GM21619 (cell line): Measurements from ENCODE around the gene MOB1B.

Source experiments
- ATAC-seq: cut with Tn5 transposase; IDR thresholded peaks from one replicate; pipeline ENCODE4 v1.9.1; 2021; ENCODE audit not compliant: unreplicated experiment

Gene MOB1B

DNA sequence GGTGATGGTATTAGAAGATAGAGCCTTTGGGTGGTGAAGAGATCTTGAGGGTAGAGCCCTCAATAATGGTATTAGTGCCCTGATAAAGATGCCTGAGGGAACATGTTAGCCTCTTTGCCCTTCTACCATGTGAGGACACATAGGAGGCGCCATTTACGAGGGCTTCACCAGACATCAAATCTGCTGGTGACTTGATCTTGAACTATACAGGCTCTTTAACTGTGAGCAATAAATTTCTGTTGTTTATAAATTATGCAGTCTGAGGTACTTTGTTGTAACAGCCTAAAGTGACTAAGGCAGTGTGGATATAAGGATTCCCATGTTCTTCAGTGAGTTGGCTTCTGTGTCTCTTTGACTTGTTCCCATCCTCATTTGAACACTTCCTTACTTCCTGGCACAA is 11.8 kb downstream of the MOB1B start:
- ATAC-seq: no peak

- no peak for ATAC-seq
These were observed 12.5 kb downstream of the MOB1B start for GRCh38 chr4:70914631-70915030.

DNA sequence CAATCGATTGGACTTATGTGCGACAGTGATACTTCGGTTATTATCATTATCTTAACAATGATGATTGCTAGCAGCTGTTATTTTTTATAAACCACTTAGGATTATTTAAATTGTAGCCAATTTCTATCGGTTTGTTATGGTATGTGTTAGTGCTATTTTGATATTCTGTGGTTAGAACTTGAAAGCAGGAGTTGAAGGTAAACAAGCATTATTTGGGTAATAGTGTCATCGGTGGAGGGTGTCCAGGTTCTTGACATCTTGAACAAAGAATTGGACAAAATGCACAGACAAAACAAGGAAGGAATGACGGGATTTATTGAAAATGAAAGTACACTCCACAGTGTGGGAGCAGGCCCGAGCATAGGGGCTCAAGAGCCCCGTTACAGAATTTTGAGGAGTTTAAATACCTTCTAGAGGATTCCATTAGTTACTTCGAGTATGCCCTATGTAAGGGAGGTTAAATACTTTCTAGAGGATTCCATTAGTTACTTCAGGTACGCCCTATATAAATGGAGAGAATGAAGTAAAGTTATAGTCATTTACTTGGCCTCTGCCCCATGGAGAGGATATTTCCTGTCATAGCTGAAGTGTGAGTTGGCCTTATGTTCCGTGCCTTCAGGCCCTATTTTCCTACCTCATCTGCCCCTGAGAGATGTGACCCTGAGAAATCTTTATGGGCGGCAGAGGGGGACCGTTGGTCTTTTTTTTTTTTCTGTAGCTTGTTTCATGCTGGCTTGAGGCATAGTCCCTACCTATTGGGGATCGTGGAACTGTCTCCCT is 13.1 kb downstream of the MOB1B start:
- no peak for ATAC-seq

DNA sequence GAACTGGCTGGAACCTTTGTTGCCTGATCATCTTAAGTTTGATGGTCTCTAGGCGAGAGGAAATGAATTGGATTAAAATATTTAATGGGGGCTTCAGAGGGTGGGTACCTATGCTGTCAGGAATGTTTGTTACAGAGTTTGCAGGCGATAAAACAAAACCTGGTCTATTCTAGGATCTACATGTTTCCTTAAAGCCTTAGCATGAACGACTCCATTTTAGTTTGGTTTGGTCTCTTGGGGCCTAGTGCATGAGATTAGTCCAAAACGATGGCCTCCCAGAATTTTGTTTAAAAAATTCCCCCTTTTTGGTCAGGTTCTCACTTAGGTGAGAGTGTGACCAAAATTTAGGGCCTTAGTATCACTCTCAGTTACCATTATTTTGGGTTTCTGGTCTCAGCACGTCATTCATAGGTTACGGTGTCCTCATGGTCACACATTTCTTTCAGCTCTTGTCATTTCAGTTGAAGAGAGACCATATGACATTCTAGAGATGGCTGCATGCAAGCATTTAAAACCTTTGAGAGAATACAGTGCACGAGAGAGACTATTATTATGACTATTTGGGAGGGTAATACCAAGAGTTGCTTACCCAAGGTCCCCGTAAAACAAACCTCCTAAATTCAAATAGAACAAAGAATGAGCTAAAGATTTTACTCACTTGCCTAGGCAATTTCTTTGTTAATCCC is 13.8 kb downstream of the MOB1B start:
- ATAC-seq: no peak

GRCh38 chr4:70920592-70920991 is 18.4 kb downstream of the MOB1B start:
- no peak for ATAC-seq

DNA sequence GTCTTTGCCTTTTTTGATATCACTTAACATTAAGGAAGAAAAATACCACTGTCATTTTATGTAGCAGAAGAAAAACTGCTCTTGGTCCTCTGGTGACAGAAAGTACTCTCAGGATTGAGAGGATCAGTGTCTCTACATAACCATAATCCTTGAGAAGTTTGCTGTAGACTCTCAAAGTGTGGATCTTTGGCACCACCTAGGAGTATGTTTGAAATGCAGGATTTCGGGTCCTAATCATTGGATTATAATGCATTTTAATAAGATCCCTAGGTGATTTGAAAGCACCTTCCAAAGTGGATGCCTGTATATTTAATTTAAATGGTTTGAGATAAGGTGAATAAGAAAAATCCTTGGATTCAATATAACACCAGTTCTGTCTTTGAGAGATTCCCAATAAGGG is 23.2 kb downstream of the MOB1B start:
- ATAC-seq: no peak

- ATAC-seq: peak; percentile 82
These were observed 23.9 kb downstream of the MOB1B start for GRCh38 chr4:70925899-70926635.

- peak; percentile 55 for ATAC-seq
These were observed 25.5 kb downstream of the MOB1B start for GRCh38 chr4:70927502-70928137.

GRCh38 chr4:70930530-70931256 is 28.5 kb downstream of the MOB1B start:
- ATAC-seq: no peak

GRCh38 chr4:70931347-70931746 is 29.2 kb downstream of the MOB1B start:
- no peak for ATAC-seq

GRCh38 chr4:70932984-70933383 is 30.8 kb downstream of the MOB1B start:
- no peak for ATAC-seq

DNA sequence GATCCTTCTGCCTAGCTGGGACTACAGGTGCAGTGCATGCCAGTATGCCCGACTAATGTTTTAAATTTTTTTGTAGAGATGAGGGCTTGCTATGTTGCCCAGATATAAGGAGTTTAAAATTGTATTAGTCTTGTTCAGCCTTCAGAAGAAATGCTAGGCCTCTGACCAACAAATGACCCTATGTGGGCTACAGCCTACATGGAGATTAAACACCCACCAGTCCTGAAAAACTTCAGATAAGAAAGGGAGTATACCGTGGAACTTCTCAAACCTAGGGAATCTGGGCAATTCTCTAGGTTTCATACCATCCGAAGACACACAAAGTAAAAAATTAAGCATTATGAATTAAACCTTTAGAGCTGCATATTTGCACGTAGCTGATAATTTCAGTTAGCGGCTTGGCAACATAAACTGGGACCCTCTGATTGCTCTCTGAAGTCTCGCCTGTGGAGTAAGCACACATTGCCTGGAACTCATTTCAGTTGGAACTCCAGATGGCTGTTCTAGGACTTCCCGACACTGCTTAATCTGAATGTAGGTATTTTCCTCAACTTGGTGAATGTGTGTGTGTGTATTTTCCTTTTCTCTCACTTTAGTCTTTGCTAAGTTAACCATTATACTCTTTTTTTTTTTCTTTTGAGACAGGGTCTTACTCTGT is 33.0 kb downstream of the MOB1B start:
- ATAC-seq: no peak

- no peak for ATAC-seq
These were observed 34.1 kb downstream of the MOB1B start for GRCh38 chr4:70936200-70936787.

GRCh38 chr4:70938086-70938485 is 35.9 kb downstream of the MOB1B start:
- no peak for ATAC-seq

DNA sequence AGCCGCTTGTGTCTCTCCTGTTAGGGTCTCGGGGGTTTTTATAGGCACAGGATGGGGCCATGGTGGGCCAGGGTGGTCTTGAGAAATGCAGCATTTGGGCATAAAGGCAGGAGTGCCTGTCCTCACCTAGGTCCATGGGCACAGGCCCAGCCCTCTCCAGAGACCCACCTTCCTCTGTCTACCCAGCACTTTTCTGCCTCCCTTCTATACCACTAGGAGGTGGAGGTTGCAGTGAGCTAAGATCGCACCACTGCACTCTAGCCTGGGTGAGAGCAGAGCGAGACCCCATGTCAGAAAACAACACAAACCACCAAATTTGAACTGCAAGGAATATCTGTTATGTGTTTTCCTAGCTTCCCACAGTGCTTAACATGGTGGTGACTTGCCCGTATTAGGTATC is 38.0 kb downstream of the MOB1B start:
- ATAC-seq: no peak

DNA sequence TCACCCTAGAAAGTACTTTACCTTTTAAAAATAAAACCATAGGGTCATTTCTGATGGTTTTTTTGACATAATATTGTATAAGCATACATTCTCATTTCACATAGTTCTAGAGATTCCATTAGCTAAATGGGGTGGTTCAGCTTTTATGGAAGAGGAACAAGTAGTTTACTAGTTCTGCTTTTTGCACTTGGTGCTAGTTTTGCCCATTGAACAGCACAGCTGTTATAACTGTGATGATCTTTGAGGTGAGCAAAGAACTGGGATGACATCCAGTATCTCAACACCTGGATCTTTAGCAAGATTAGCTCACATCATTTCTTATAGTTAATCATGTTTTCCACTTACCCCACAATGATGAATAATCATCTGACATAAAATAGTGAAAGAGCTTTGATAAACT is 40.9 kb downstream of the MOB1B start:
- peak; percentile 55 for ATAC-seq

- ATAC-seq: peak; percentile 43
These were observed 42.9 kb downstream of the MOB1B start for GRCh38 chr4:70945046-70945445.

DNA sequence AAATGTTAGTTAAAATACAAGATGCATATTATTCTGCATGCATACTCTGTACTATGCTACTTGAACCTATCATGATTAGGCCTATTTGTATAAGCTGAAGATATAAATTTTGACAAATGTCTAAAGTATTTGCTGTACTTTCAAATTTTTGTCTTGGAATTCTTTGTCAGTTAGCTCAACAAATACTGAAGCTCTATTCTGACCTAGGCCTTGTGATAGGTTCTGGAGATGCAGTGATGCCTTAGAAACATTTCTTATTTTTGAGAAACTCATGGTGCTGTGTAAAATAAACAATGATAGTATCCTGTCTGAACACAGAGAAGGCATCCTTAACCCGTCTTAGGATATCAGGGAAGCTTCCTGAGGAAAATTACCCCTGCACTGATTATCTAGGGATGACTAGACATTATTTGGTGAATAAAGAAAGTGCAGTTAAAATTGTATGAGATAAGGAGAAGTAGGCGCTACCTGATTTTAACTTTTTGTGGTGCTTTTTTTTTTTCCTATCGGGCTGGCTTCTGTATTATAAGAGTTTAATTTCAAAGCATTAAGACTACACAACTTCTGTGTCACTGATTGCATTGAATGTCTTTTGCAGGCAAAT is 43.4 kb downstream of the MOB1B start:
- ATAC-seq: no peak

GRCh38 chr4:70946939-70947338 is 44.8 kb downstream of the MOB1B start:
- no peak for ATAC-seq
